ENCODE data around the gene CCM2.
"Not testable (repeated sequence)": the region's sequence is repeated elsewhere in the genome, so short reads cannot be mapped to it uniquely, and the experiment has no call there.

The CCM2 gene

GRCh38 chr7:45003789-45004188, 3.8 kb downstream of the CCM2 start:
- no peak for DNase-seq

- DNase-seq = no peak
These were observed 7.1 kb downstream of the CCM2 start for GRCh38 chr7:45007106-45007505.

GRCh38 chr7:45007571-45008328, 7.7 kb downstream of the CCM2 start:
- no peak for DNase-seq

- DNase-seq = no peak
These were observed 13.5 kb downstream of the CCM2 start for GRCh38 chr7:45013465-45013967.

- no peak for DNase-seq
These were observed 15.3 kb downstream of the CCM2 start for GRCh38 chr7:45015313-45015712.

GRCh38 chr7:45017253-45017652, 17.3 kb downstream of the CCM2 start:
- DNase-seq = no peak

GRCh38 chr7:45020915-45021314, 20.9 kb downstream of the CCM2 start:
- DNase-seq = no peak

GRCh38 chr7:45021604-45022296, 21.7 kb downstream of the CCM2 start:
- peak; percentile 45 for DNase-seq

GRCh38 chr7:45024126-45024744, 24.2 kb downstream of the CCM2 start:
- DNase-seq = no peak

- DNase-seq = not testable (repeated sequence)
These were observed 25.5 kb downstream of the CCM2 start for GRCh38 chr7:45025473-45025872.

GRCh38 chr7:45026013-45026412, 26.0 kb downstream of the CCM2 start:
- no peak for DNase-seq

- DNase-seq = no peak
These were observed 27.2 kb downstream of the CCM2 start for GRCh38 chr7:45026984-45027773.

GRCh38 chr7:45027774-45028114, 27.7 kb downstream of the CCM2 start:
- DNase-seq = no peak

GRCh38 chr7:45028138-45028919, 28.3 kb downstream of the CCM2 start:
- peak; percentile 40 for DNase-seq

- DNase-seq = no peak
These were observed 28.9 kb downstream of the CCM2 start for GRCh38 chr7:45028920-45029344.

GRCh38 chr7:45031829-45032228, 31.8 kb downstream of the CCM2 start:
- no peak for DNase-seq

GRCh38 chr7:45032421-45032820, 32.4 kb downstream of the CCM2 start:
- no peak for DNase-seq

- no peak for DNase-seq
These were observed 33.4 kb downstream of the CCM2 start for GRCh38 chr7:45033261-45033930.

- no peak for DNase-seq
These were observed 33.9 kb downstream of the CCM2 start for GRCh38 chr7:45033931-45034290.

- DNase-seq = not testable (repeated sequence)
These were observed 34.7 kb downstream of the CCM2 start for GRCh38 chr7:45034710-45035109.

- no peak for DNase-seq
These were observed 35.4 kb downstream of the CCM2 start for GRCh38 chr7:45035371-45035770.

- peak; percentile 38 for DNase-seq
These were observed 35.9 kb downstream of the CCM2 start for GRCh38 chr7:45035893-45036292.
